HCT116 (cell line): ENCODE data around the gene TRIOBP. TPM values are rescaled to one million over a fixed set of nuclear protein-coding genes. Genes with fewer than 3 reads are reported as not detected.

Experiments
- ATAC-seq: fragments of 200-7000 bp; cut with Tn5 transposase; 2 replicates; pipeline ENCODE4 v1.9.1; 2020; ENCODE audit warnings: mild to moderate bottlenecking, moderate library complexity
- BruUV-seq: library from RNA; stranded (reverse); fragments of 400-500 nt; replicated peaks from 2 replicates; lab custom pipeline; 2021; lab: Mats Ljungman, UMichigan
- CTCF ChIA-PET: fragments of 300-600 bp; sonication (Branson Sonifier 250); formaldehyde crosslinking; loops from one replicate; lab custom pipeline; 2021; ENCODE audit warnings: antibody characterized with exemption; lab: Charles Lee
- POLR2A ChIA-PET: fragments of 300-600, 350-600 bp; sonication (Branson Sonifier 250); formaldehyde crosslinking; loops from one replicate; lab custom pipeline; 2021; ENCODE audit warnings: antibody characterized with exemption; lab: Charles Lee
- RAD21 ChIA-PET, 2 experiments: fragments of 300-600 bp; sonication (Branson Sonifier 250); formaldehyde crosslinking; loops; one replicate each; lab custom pipeline; 2023; ENCODE audit warnings: low total read pairs in 2 of 2; ENCODE audit not compliant: uncharacterized antibody in 2 of 2, unreplicated experiment in 2 of 2, low non-redundant PET in 1 of 2; lab: Charles Lee
- DNase-seq: peaks from one replicate; pipeline ENCODE4 v3.0.0-alpha.2; 2010; ENCODE audit warnings: low read depth, low spot score
- H2AFZ ChIP-seq: fragments of 200-600 bp; shearing (Covaris generic), sonication (generic); 2 replicates; pipeline ENCODE4 v1.6.1; 2017; ENCODE audit warnings: low read depth, mixed run types, mixed read lengths, antibody characterized with exemption, low read length; ENCODE audit not compliant: poor library complexity, severe bottlenecking
- H3K27ac ChIP-seq: 2 replicates; pipeline ENCODE4 v1.5.1; 2012; ENCODE audit warnings: low read depth, low read length
- H3K27me3 ChIP-seq: fragments of 200-600 bp; sonication (generic); 2 replicates; pipeline ENCODE4 v1.6.1; 2016; ENCODE audit warnings: mixed run types, low read length, mixed read lengths; ENCODE audit not compliant: insufficient read depth
- H3K36me3 ChIP-seq, 2 experiments: fragments of 200-500 bp in 1 of 2; fragments of 200-600 bp in 1 of 2; sonication (Bioruptor generic) in 1 of 2; sonication (generic) in 1 of 2; 2 replicates each; pipeline versions ENCODE4 v1.5.1 to v1.6.1; 2014 to 2016; ENCODE audit warnings: low read length in 2 of 2, inconsistent platforms in 1 of 2, mixed read lengths in 1 of 2, mixed run types in 1 of 2; ENCODE audit not compliant: insufficient read depth in 2 of 2, control insufficient read depth in 1 of 2
- H3K4me1 ChIP-seq, 2 experiments: fragments of 200-600 bp in 1 of 2; sonication (generic) in 1 of 2; 2 replicates each; pipeline versions ENCODE4 v1.5.1 to v1.6.1; 2012 to 2017; ENCODE audit warnings: low read length in 2 of 2, inconsistent platforms in 1 of 2, mild to moderate bottlenecking in 1 of 2, mixed read lengths in 1 of 2, mixed run types in 1 of 2, moderate library complexity in 1 of 2; ENCODE audit not compliant: insufficient read depth in 2 of 2, control insufficient read depth in 1 of 2
- H3K4me2 ChIP-seq: fragments of 200-600 bp; sonication (generic); 2 replicates; pipeline ENCODE4 v1.6.1; 2017; ENCODE audit warnings: mixed run types, low read length, mixed read lengths
- H3K4me3 ChIP-seq, 2 experiments: fragments of 200-600 bp in 1 of 2; sonication (generic) in 1 of 2; replicated peaks in 1 of 2; 2 replicates each; pipeline ENCODE4 v1.5.1; 2011 to 2016; ENCODE audit warnings: low read length in 2 of 2, control low read depth in 1 of 2, low read depth in 1 of 2, mild to moderate bottlenecking in 1 of 2, mixed read lengths in 1 of 2, mixed run types in 1 of 2
- H3K79me2 ChIP-seq: fragments of 200-600 bp; sonication (generic); 2 replicates; pipeline ENCODE4 v1.6.1; 2017; ENCODE audit warnings: mild to moderate bottlenecking, mixed run types, low read length, moderate library complexity, mixed read lengths; ENCODE audit not compliant: insufficient read depth
- H3K9ac ChIP-seq: fragments of 200-600 bp; sonication (generic); 2 replicates; pipeline ENCODE4 v1.6.1; 2016; ENCODE audit warnings: low read length, mixed read lengths
- H3K9me2 ChIP-seq: fragments of 200-600 bp; sonication (generic), shearing (Covaris generic); 2 replicates; pipeline ENCODE4 v1.6.1; 2017; ENCODE audit warnings: mixed run types, mild to moderate bottlenecking, moderate library complexity; ENCODE audit not compliant: insufficient read depth
- H3K9me3 ChIP-seq, 2 experiments: fragments of 200-500 bp in 1 of 2; fragments of 200-600 bp in 1 of 2; sonication (Bioruptor generic) in 1 of 2; sonication (generic) in 1 of 2; 2 replicates each; pipeline ENCODE4 v1.6.1; 2014 to 2017; ENCODE audit warnings: low read length in 2 of 2, mixed read lengths in 2 of 2, inconsistent platforms in 1 of 2, low read depth in 1 of 2, mild to moderate bottlenecking in 1 of 2, mixed run types in 1 of 2, moderate library complexity in 1 of 2; ENCODE audit not compliant: control insufficient read depth in 1 of 2, insufficient read depth in 1 of 2
- H4K20me1 ChIP-seq: fragments of 200-600 bp; sonication (generic), shearing (Covaris generic); 2 replicates; pipeline ENCODE4 v1.6.1; 2017; ENCODE audit warnings: mixed run types, mild to moderate bottlenecking, moderate library complexity; ENCODE audit not compliant: insufficient read depth
- ELF1 ChIP-seq: IDR thresholded peaks from 2 replicates; pipeline ENCODE4 v1.6.1; 2012; ENCODE audit warnings: low read depth, borderline replicate concordance
- JUND ChIP-seq: IDR thresholded peaks from 2 replicates; pipeline ENCODE4 v1.6.1; 2012
- intact Hi-C: fragments of 100-400 bp; cut with micrococcal nuclease; formaldehyde crosslinking; loops from 2 replicates; pipeline ENCODE4 v1.10.0; 2022
- total RNA-seq: library from RNA; stranded (reverse); gene quantifications from one replicate; pipeline ENCODE4 v1.2.1, GENCODE V29; 2021; ENCODE audit not compliant: unreplicated experiment
- TF ChIP-seq, protein P1 (sequence below): IDR thresholded peaks from 2 replicates; pipeline ENCODE4 v1.6.1; 2012; ENCODE audit warnings: low read depth
- TF ChIP-seq, protein P2 (sequence below), 3 experiments: fragments of 200-600 bp in 1 of 3; sonication (generic) in 1 of 3; IDR thresholded peaks in 2 of 3; conservative IDR thresholded peaks in 1 of 3; 2 replicates each; pipeline ENCODE4 v1.5.1; 2012 to 2017; ENCODE audit warnings: low read depth in 2 of 3, low read length in 2 of 3, antibody characterized with exemption in 1 of 3, borderline replicate concordance in 1 of 3, control low read depth in 1 of 3, mild to moderate bottlenecking in 1 of 3, mixed read lengths in 1 of 3, mixed run types in 1 of 3, moderate library complexity in 1 of 3; ENCODE audit not compliant: insufficient read depth in 1 of 3

TRIOBP gene
- total RNA-seq, 1 experiment from 2014 or later: 244 TPM

DNA sequence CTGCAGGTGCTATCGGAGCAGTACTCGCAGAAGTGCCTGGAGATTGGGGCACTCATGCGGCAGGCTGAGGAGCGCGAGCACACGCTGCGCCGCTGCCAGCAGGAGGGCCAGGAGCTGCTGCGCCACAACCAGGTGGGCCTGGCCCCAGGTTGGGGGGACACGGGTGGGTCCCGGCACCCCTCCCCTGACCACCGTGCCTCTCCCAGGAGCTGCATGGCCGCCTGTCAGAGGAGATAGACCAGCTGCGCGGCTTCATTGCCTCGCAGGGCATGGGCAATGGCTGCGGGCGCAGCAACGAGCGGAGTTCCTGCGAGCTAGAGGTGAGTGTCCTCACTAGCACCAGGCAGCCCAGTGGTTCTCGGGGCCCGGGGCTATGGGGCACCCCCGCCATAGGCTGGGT lies 72.2 kb downstream of the TRIOBP start:
- no peaks in the 10 kb centered on the region for H3K9me3 ChIP-seq
- H3K79me2 ChIP-seq: no peaks in the 10 kb centered on the region; the same call in 1 of the 2 replicates
- no peaks in the 10 kb centered on the region for H4K20me1 ChIP-seq
- DNase-seq (no peak), ATAC-seq (no peak)
- H3K9me2 ChIP-seq: no peaks in the 10 kb centered on the region
- intact Hi-C loops: no loop called here
- H3K36me3 ChIP-seq: peaks cover 30 to 65% of the 10 kb centered on the region in 2 experiments
- no TSS peak for BruUV-seq
- ChIA-PET RAD21 (no interaction called here), CTCF (interaction anchor here (1.3 to 2.2 kb wide), 4 partner anchors 12 to 19 kb away, joined by 3 to 9 read pairs (median 5); no protein-coding TSS in a partner anchor), POLR2A (interaction anchor here (0.6 to 1.7 kb wide), 2 partner anchors 9 to 14 kb away, joined by 3 to 5 read pairs; no protein-coding TSS in a partner anchor)
- no peak overlapping the region for H3K4me3 ChIP-seq
- no peak overlapping the region for H3K4me2 ChIP-seq
- no peaks in the 10 kb centered on the region for H3K27me3 ChIP-seq
- H3K9ac ChIP-seq: no peak overlapping the region
- H3K27ac ChIP-seq: no peak overlapping the region; the same call in 1 of the 2 replicates
- H2AFZ ChIP-seq: no peak overlapping the region
- peaks cover 0 to 32% of the 10 kb centered on the region in 2 experiments; a peak in 1 of 4 replicates for H3K4me1 ChIP-seq
- TF ChIP-seq JUND: no peak
- TF ChIP-seq, protein P1, sequence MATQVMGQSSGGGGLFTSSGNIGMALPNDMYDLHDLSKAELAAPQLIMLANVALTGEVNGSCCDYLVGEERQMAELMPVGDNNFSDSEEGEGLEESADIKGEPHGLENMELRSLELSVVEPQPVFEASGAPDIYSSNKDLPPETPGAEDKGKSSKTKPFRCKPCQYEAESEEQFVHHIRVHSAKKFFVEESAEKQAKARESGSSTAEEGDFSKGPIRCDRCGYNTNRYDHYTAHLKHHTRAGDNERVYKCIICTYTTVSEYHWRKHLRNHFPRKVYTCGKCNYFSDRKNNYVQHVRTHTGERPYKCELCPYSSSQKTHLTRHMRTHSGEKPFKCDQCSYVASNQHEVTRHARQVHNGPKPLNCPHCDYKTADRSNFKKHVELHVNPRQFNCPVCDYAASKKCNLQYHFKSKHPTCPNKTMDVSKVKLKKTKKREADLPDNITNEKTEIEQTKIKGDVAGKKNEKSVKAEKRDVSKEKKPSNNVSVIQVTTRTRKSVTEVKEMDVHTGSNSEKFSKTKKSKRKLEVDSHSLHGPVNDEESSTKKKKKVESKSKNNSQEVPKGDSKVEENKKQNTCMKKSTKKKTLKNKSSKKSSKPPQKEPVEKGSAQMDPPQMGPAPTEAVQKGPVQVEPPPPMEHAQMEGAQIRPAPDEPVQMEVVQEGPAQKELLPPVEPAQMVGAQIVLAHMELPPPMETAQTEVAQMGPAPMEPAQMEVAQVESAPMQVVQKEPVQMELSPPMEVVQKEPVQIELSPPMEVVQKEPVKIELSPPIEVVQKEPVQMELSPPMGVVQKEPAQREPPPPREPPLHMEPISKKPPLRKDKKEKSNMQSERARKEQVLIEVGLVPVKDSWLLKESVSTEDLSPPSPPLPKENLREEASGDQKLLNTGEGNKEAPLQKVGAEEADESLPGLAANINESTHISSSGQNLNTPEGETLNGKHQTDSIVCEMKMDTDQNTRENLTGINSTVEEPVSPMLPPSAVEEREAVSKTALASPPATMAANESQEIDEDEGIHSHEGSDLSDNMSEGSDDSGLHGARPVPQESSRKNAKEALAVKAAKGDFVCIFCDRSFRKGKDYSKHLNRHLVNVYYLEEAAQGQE: no peak
- TF ChIP-seq, protein P2, sequence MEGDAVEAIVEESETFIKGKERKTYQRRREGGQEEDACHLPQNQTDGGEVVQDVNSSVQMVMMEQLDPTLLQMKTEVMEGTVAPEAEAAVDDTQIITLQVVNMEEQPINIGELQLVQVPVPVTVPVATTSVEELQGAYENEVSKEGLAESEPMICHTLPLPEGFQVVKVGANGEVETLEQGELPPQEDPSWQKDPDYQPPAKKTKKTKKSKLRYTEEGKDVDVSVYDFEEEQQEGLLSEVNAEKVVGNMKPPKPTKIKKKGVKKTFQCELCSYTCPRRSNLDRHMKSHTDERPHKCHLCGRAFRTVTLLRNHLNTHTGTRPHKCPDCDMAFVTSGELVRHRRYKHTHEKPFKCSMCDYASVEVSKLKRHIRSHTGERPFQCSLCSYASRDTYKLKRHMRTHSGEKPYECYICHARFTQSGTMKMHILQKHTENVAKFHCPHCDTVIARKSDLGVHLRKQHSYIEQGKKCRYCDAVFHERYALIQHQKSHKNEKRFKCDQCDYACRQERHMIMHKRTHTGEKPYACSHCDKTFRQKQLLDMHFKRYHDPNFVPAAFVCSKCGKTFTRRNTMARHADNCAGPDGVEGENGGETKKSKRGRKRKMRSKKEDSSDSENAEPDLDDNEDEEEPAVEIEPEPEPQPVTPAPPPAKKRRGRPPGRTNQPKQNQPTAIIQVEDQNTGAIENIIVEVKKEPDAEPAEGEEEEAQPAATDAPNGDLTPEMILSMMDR (IDR thresholded peaks at IDR 0.05 in 2 of 3, conservative IDR thresholded peaks at IDR 0.05 in 1 of 3; ENCODE audit: borderline replicate concordance in 1 of 3, insufficient read depth in 1 of 3, low read depth in 2 of 3, low read length in 2 of 3): no peak
- TF ChIP-seq ELF1: no peak
